HG03066 (cell line): ENCODE measurements around the gene ENOPH1.

Experiments
- ATAC-seq: cut with Tn5 transposase; IDR thresholded peaks from one replicate; pipeline ENCODE4 v1.9.1; 2021; ENCODE audit warnings: low read depth; ENCODE audit not compliant: unreplicated experiment

The ENOPH1 gene

GRCh38 chr4:82425478-82425877 is 4.9 kb upstream of the ENOPH1 start:
- ATAC-seq: no peak

DNA sequence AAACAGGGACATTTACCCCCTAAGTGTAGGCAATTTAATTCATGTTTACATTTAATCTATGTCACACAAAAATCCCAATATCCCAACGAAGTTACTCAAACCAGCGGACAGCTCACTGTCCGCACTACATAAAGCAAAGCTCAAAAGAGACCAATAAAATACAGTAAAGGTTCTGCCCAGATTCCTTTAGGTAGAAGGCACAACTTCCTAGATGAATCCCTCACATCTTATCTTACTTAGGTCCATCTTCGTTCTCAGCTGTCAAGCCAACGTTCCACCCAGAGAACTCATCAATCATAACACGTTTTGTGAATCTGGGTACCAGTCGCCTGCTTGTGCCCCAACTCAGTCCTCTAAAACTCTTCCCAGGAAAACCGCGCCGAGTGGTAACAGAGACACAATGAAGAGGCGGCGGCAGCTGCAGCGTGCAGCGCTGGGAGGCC is 1.8 kb upstream of the ENOPH1 start:
- no peak for ATAC-seq

DNA sequence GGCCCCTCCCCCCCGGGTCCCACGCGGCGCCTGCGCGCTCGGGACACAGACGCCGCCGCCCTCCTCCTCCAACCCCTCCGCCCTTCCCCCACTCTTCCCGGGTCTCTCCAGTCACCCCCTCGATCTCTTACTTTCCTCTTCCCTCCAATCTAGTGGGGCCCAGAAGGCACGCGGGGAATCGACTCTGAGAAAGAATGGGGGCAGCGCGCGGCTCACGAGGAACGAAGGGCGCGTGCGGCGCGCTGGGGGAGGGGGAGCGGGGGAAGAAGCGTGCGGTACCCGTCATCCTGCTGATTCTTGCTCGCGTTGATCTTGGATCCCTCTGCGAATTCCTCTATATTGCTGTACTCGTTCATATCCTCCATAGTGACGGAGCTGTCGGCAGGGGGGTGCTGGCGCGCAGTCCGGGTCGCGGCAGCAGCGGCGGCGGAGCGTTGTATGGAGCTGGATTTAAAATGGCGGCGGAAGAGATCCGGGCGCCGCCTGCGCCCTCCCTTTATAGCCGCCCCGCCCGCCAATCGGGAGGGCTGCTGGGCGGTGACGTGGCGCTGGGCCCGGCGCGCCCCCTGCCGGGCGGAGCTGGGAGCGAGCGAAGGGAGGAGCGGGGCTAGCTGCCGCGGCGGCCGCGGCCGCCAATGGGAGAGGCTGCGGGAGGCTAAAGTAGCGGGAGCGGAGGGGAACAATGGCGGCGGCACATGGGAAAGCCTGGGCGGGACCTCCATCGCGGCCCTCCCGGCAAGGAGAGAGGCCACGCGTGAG is 1.2 kb upstream of the ENOPH1 start:
- peak; percentile 45 for ATAC-seq

- ATAC-seq: peak; percentile 5
Observed at GRCh38 chr4:82429728-82430192, 630 bp upstream of the ENOPH1 start.

- peak; percentile 2 for ATAC-seq
Observed at GRCh38 chr4:82430964-82431745, 765 bp downstream of the ENOPH1 start.

- ATAC-seq: no peak
Observed at GRCh38 chr4:82431831-82432230, 1.4 kb downstream of the ENOPH1 start.

DNA sequence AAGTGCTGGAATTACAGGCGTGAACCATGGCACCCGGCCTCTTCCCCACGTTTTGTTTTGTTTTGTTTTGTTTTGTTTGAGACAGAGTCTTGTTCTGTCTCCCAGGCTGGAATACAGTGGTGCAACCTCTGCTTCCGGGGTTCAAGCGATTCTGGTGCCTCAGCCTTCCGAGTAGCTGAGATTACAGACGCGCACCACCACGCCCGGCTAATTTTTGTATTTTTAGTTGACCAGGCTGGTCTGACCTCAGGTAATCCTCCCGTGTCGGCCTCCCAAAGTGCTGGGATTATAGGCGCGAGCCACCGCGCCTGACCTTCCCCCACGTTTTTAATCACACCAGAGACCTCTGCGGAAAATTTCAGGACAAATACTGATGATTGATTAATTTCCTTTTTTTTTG is 2.2 kb downstream of the ENOPH1 start:
- ATAC-seq: no peak

GRCh38 chr4:82433791-82434190 is 3.4 kb downstream of the ENOPH1 start:
- ATAC-seq: no peak

GRCh38 chr4:82434949-82435348 is 4.6 kb downstream of the ENOPH1 start:
- no peak for ATAC-seq

- no peak for ATAC-seq
Observed at GRCh38 chr4:82436130-82436529, 5.7 kb downstream of the ENOPH1 start.

DNA sequence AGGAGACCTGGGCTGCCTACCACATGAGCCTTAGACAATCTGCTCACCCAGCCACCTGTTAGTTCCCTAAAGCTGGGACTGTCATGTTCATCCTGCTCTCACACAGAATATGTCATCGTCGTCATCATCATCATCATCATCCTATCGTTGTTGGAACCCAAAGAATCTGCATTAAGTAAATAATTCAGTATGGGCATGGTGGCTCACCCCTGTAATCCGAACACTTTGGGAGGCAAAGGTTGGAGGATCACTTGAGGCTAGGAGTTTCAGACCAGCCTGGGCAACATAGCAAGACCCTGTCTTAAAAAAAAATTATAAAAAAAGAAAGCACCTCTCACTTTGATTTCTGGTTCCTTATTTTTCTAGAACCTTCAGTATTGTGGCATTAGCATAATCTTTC is 6.4 kb downstream of the ENOPH1 start:
- no peak for ATAC-seq

DNA sequence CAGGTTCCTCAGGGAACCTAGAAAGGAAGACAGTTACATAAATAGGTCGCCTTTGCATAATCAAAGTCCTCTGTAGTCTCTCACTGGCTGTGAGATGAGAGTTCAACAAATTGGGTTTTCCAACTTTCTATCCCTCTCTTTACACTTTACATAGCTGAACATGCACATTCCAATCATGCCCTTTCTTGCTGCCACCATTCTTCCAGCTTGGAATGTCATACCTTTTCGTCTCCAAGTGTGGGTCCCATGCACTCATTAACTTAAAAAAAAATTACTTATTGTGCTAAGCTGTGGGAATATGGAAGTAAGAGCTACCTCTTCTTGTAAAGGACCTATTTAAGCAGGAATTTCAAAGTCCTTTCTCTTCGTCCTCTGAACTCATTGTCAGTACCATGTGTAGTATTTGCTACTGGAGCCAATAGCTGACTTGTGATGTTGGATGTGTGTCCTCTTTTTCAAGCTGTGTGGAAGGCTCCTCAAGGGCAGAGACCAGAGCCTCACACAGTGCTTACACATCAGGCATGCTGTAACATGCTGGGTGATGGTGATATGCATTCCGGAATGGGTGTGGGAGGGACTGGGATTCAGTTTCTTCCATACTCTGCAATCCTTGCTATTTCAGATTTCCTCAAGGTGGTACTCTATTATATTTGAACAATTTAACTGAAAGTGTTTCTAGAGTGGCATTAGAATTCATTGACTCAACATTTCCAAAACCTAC is 7.1 kb downstream of the ENOPH1 start:
- ATAC-seq: no peak

DNA sequence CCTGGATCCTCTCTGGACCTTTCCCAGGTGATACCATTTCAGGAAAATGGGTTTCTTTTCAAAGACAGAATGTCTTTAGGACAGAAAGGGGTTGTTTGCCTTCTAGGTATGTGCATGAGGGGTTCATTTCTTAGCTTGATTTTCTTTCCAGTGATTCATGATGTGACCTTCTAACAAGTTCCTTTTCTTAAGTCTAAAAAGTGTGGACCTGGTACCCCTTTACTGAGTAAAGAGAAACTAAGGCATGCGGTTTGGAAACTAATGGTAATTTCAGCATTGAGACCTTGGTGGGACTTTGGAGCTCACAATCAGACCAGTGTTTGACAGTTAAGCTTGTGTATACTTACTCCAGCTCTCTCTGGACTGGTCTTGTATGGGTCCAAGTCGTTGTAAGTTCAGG is 8.7 kb downstream of the ENOPH1 start:
- no peak for ATAC-seq

GRCh38 chr4:82447886-82448285 is 17.5 kb downstream of the ENOPH1 start:
- no peak for ATAC-seq

DNA sequence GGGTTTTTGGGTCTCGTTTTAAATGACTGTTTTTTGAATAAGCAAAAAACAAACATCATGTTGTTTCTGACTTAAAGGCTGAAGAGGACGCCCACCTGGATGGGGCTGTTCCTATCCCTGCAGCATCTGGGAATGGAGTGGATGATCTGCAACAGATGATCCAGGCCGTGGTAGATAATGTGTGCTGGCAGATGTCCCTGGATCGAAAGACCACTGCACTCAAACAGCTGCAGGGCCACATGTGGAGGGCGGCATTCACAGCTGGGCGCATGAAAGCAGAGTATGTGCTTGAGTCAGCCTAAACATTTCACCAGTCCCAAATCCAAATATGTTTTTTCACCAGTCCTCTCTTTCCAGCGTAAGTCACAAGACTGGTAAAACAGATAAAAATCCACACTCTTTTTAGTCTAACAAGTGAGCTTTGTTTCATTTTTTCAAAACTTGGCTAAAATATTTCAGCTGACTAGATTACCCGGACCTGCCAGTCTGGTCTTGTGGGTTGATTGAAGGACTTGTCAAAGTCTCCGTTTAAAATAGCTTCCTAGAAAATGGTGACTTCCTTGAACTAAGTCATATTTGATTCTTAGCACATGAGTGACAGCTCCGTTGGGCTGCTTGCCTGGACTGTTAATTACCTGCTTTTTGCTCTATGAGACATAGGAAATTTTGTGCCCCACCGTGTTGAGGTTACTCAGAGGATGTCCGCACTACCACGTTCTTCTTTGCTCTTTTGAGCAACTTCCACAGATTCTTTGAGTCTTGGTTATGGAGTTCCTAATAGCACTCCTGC is 20.8 kb downstream of the ENOPH1 start:
- ATAC-seq: no peak

- no peak for ATAC-seq
Observed at GRCh38 chr4:82452026-82452425, 21.6 kb downstream of the ENOPH1 start.

DNA sequence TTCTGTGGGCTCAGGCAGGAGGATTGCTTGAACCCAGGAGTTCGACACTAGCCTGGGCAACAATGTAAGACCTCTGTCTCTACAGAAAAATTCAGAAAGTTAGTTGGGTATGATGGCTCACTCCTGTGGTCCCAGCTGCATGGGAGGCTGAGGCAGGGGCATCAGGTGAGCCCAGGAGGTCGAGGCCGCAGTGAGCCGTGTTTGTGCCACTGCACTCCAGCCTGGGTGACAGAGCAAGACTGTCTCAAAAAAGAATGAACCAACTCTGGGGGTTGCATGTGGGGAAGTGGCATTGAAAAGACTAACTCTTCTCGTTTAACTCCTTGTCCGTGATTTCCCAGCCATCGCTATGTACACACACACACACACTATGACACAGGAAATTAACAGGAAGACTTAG is 26.9 kb downstream of the ENOPH1 start:
- ATAC-seq: no peak

DNA sequence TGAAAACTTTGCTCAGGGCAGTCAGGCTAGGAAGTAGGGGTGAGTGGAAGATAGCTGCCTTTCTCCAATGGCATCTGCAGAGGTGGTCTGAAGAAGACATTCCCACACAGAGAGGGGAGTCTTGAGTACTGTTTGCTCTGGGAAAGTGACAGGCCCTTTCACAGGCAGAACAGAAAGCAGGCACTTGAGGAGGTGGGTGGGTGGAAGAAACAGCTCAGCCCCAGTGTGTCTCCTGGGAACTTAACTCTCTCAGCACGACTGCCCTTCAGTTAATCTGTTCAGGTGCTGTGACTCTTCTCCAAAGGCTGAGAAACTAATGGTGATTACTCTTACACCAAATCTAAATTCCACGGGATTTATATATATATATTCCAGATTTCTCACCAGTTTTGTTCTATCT is 28.3 kb downstream of the ENOPH1 start:
- no peak for ATAC-seq

GRCh38 chr4:82461710-82462109 is 31.3 kb downstream of the ENOPH1 start:
- no peak for ATAC-seq

- peak; percentile 73 for ATAC-seq
Observed at GRCh38 chr4:82462415-82462831, 32.0 kb downstream of the ENOPH1 start.
